ENCODE results near the gene ANLN. TPM values are rescaled to one million over a fixed set of nuclear protein-coding genes. Genes with fewer than 3 reads are reported as not detected.
"Not testable (repeated sequence)": the region's sequence is repeated elsewhere in the genome, so short reads cannot be mapped to it uniquely, and the experiment has no call there.

Gene ANLN
- total and polyA plus RNA-seq, 2 experiments from 2014 or later: 26.9 to 66.7 TPM

- TF ChIP-seq ZNF462 (CRISPR knock-in tag; IDR thresholded peaks at IDR 0.05): no peak
Observed at GRCh38 chr7:36370046-36370445, 19.6 kb upstream of the ANLN start (continued).

- no peaks in the 10 kb centered on the region for H3F3A ChIP-seq (replicated peaks; ENCODE audit: low read depth)
- no peak overlapping the region for H3K4me3 ChIP-seq
- peaks cover 22% of the 10 kb centered on the region for H3K27me3 ChIP-seq (ENCODE audit: insufficient read depth)
- H3K36me3 ChIP-seq (ENCODE audit: insufficient read depth): no peaks in the 10 kb centered on the region
- TF ChIP-seq ZNF331 (CRISPR knock-in tag; IDR thresholded peaks at IDR 0.05; ENCODE audit: low read depth) (no peak), ETS1 (IDR thresholded peaks at IDR 0.05) (no peak), JUNB (IDR thresholded peaks at IDR 0.05; ENCODE audit: unreplicated experiment) (no peak), NANOG (IDR thresholded peaks at IDR 0.05; ENCODE audit: borderline replicate concordance) (no peak), POLR2AphosphoS5 (IDR thresholded peaks at IDR 0.05; ENCODE audit: low read depth) (no peak), EZH2 (IDR thresholded peaks at IDR 0.05; ENCODE audit: low read depth, unreplicated experiment) (no peak), EZH2phosphoT487 (IDR thresholded peaks at IDR 0.05; ENCODE audit: unreplicated experiment) (no peak)
- H3K4me1 ChIP-seq (ENCODE audit: insufficient read depth): no peaks in the 10 kb centered on the region
- Mint-ChIP-seq H3K4me1 (no peaks in the 10 kb centered on the region), H3K4me3 (no peak overlapping the region), H3K27ac (no peak overlapping the region), H3K9me3 (no peaks in the 10 kb centered on the region), H3K27me3 (ENCODE audit: insufficient read depth, low read depth, poor library complexity) (peaks cover 14% of the 10 kb centered on the region), H3K36me3 (ENCODE audit: low read depth) (no peaks in the 10 kb centered on the region)
- no peak for ATAC-seq
- no peak overlapping the region for H3K27ac ChIP-seq (ENCODE audit: low read depth)
- no peaks in the 10 kb centered on the region for H4K20me1 ChIP-seq (replicated peaks; ENCODE audit: insufficient read depth)
- H3K79me2 ChIP-seq (replicated peaks; ENCODE audit: insufficient read depth): no peaks in the 10 kb centered on the region
- no peak overlapping the region for H3K4me2 ChIP-seq
- no peak overlapping the region for H2AFZ ChIP-seq
- DNase-seq (ENCODE audit: low spot score): no peak
- no peaks in the 10 kb centered on the region for H3K9me2 ChIP-seq (ENCODE audit: insufficient read depth)
Observed at GRCh38 chr7:36372156-36372555, 17.5 kb upstream of the ANLN start.

GRCh38 chr7:36378555-36378954 is 11.1 kb upstream of the ANLN start:
- H3F3A ChIP-seq (replicated peaks; ENCODE audit: low read depth); H3K4me1 ChIP-seq (ENCODE audit: insufficient read depth); H3K79me2 ChIP-seq (replicated peaks; ENCODE audit: insufficient read depth); H3K36me3 ChIP-seq (ENCODE audit: insufficient read depth); H3K36me3 Mint-ChIP-seq (ENCODE audit: low read depth); H3K27me3 Mint-ChIP-seq (ENCODE audit: insufficient read depth, low read depth, poor library complexity); DNase-seq (ENCODE audit: low spot score); H2AFZ ChIP-seq; H3K4me1 Mint-ChIP-seq; H3K9me2 ChIP-seq (ENCODE audit: insufficient read depth); H3K4me2 ChIP-seq; ATAC-seq; H4K20me1 ChIP-seq (replicated peaks; ENCODE audit: insufficient read depth); H3K27ac ChIP-seq (ENCODE audit: low read depth); H3K27ac Mint-ChIP-seq; H3K27me3 ChIP-seq (ENCODE audit: insufficient read depth); H3K4me3 Mint-ChIP-seq; H3K4me3 ChIP-seq: not testable (repeated sequence)
- peaks cover 12% of the 10 kb centered on the region for H3K9me3 Mint-ChIP-seq
